Activated CD4-positive, alpha-beta T cell treated with anti-CD3 and anti-CD28 coated beads for 24 hours (primary cell): ENCODE results near the gene ACP7.
"Not testable (repeated sequence)": the region's sequence is repeated elsewhere in the genome, so short reads cannot be mapped to it uniquely, and the experiment has no call there.

ENCODE experiments used
- DNase-seq, 2 donors: peaks; one replicate each; pipeline ENCODE4 v3.0.0-alpha.2; 2020; ENCODE audit warnings: low read depth in 2 of 2

The ACP7 gene

DNA sequence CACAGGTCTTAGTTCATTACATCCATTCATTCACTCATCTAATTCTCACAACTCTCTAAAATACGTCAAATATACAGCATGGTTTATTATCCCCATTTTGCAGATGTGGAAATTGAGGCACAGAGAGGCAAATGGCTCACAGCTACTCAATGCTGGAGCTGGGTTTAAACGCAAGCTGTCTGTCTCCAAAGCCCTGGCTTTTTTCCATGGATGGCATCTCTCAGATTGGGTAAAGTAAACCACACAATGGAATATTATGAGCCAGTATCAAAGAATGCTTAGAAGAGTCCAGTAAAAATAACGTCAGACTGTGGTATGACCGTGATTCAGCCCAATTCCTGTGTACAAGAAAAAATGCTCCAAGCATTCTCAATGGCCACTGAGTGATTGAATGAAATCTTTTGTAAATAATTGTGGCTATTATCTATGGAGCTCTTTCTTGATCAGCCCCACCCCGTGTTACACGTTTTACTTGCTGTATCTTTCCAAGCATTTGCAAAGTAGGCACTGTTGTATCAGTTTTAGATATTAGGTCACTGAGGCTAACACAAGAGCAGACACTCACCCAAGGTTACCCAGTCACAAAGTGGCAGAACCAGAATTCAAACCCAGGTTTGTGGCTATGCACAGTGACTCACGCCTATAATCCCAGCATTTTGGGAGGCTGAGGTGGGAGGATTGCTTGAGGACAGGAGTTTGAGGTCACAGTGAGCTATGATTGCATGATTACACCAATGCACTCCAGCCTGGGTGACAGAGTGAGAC lies 5.5 kb upstream of the ACP7 start:
- no peak for DNase-seq

DNA sequence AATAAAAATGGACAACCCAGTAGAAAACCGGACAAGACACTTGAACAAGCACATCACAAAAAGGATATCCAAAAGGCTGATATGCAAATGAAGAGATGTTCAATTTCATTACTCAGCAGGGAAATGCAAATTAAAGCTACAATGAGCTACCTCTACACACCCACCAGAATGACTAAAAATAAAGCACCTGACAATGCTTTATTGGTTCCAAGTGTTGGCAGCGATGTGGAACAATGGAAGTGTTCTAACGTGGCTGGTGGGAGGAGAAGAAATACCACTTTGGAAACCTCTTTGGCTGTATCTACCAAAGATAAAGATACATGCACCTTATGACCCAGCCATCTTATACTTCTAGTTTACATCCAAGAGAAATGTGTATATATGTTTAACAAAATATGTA lies 3.7 kb upstream of the ACP7 start:
- no peak for DNase-seq

DNA sequence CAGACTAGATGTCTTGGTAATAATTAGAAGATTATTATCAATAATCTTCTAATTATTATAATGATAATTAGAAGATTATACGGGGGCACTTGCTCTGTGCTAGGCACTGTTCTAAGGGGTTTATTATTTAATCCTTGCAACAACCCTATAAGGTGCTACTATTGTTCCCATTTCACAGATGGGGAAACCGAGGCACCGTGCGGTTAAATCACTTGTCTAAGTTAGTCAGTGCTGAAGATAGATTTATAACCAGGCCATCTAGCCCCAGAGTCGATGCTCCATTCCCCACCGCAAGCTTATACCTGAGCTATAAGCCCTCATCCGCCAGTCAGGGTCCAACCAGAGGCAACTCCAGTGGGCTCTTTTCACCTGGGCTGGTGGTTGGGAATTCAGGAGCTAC lies 2.0 kb upstream of the ACP7 start:
- no peak for DNase-seq

DNA sequence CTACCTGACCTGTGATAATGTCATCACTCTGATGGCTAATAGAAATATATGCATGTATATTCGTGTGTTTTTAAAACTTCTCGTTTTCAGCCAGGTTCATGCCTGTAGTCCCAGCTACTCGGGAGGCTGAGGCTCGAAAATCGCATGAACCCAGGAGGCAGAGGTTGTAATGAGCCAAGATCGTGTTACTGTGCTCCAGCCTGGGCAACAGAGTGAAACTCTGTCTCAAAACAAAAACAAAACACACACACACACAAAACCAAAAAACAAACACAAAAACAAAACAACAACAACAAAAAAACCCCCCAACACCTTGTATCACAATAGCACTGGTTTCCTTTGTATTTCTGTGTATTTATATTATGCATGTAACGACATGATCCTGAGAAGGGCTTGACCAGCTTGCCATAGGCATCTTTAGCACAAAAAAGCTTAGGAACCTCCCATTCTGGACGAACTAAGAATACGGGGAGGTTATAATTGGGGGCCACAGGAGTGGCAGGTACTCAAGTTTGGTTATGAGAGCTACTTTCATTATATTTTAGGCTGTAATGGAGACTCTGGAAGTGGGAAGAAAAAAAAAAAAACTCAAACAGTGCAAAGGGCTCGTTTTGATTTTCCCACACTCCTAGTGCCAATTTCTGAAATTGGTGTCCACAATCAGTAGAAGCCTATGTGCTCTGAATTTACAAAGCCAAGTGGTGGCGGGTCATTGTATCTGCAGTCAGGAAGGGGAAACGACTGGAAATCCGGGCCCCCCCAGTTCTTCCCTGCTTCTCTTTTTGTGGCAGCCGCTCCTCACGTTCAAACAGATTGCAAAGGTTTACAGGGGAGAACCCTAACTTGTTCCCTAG lies 1.2 kb upstream of the ACP7 start:
- no peak for DNase-seq

DNA sequence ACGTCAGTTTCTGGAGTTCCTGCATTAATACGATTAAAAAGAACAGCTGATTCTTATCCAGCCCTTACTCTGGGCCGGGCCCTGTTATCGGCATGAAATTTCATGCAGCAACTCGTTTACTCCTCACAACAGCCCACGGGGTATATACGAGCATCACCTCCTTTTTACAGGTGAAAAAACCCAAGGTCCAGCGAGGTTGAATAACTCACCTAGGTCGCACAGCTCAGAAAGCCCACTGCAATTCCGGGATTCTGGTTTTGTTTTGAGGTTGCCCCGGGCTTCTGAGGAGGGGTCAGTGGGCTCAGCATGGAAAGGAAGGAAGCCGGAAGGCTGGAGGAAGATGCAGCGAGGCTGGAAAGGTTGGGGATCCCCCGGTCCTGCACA lies 577 bp upstream of the ACP7 start:
- DNase-seq, result no peak

DNA sequence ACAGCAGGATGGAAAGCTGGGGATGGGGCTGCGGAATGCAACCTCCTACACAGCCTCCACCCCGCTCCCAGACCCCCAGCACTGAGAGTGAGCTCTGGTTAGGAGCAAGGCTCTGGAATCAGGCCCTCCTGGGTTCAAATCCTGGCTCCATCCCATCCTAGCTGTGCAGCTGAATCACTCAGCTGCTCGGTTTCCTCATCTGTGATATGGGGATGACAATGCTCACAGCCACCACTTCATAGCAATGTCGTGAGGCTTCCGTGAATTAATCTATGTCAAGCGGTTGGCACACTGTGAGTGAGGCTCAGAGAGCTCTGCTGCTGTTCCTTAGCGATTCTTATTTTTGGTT lies 538 bp downstream of the ACP7 start:
- no peak for DNase-seq

DNA sequence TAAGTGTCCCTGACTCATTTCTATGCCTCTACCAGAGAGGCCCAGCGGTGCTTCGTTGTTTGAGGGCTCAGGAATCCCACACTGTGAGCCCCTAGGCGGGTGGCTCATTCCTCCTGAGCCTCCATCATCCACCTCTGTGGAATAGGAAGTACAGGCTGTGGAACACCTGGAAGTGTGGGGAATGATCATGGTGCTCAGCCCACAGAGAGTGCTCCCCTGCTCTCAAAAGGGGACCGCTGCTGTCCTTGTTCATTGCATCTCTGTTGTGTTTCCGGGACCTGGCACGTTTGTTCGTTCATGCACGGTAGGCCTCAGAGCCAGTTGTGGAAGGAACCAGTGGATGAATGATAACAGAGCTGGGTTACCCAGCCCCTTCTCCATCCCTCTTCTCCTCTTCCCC lies 1.2 kb downstream of the ACP7 start:
- DNase-seq, result no peak

DNA sequence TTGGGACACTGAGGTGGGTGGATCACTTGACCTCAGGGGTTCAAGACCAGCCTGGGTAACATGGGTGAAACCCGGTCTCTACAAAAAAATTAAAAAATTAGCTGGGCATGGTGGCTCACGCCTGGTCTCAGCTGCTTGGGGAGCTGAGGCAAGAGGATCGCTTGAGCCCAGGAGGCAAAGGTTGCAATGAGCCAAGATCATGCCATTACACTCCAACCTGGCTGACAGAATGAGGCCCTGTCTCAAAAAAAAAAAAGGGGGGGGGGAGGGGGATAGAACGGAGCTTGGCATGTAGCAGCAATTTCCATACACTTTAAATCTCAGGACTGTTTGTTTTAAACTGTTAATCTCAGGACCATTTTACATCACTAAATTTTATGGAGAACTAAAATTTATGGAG lies 2.2 kb downstream of the ACP7 start:
- no peak for DNase-seq

DNA sequence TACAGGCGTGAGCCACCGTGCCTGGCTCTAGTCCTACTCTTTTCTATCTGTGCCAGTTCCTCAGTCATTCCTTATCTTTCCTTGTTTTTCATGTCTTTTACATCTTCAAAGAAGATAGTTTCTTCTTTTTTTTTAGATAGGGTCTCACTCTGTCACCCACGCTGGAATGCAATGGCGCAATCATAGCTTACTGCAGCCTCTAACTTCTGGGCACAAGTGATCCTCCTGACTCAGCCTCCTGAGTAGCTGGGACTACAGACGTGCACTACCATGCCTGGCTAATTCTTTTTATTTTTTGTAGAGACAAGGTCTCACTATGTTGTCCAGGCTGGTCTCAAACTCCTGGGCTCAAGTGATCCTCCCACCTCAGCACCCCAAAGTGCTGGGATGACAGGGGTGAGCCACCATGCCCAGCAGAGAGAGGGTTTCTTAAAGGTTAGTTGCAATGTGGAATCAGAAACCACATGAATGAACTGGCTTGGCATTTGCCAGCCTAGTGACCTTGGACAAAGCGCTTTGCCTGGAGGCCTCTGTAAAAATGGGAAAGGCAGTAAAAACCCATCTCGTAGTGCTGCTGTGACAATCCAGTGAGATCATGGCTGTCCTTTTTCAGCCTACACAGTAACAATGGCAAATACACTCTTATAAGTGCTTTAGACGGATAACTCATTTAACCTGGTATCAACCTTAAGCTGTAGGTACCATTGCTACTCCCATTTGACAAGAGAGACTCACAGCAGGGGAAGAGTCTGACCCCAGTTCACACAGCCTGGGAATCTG lies 3.9 kb downstream of the ACP7 start:
- no peak for DNase-seq

DNA sequence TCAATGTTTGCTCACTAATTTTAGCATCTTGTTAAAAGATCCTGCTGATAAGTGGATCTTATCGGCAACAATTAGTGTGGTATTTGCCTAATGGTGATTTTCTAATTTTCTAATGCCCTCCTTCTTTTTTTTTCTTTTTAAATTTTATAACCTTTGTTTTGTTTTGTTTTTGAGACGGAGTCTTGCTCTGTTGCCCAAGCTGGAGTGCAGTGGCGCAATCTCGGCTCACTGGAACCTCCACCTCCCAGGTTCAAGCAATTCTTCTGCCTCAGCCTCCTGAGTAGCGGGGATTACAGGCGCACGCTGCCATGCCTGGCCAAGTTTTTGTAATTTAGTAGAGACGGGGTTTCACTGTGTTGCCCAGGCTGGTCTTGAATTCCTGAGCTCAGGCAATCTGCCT lies 5.8 kb downstream of the ACP7 start:
- not testable (repeated sequence) for DNase-seq

DNA sequence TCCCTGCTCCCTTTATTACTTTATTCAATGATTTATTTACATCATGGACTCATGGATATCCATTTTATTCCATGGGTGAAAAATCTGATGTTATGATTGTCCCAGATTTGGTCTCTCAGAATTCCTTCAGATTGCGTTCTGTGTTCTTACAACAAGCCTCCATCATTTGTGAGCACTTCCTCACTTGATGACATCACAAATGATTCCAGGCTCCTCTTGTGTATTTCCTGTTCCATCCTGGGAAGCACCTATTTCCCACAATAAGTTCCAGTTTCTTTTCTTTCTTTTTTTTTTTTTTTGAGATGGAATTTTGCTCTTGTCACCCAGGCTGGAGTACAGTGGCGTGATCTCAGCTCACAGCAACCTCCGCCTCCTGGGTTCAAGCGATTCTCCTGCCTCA lies 6.7 kb downstream of the ACP7 start:
- DNase-seq, result no peak

DNA sequence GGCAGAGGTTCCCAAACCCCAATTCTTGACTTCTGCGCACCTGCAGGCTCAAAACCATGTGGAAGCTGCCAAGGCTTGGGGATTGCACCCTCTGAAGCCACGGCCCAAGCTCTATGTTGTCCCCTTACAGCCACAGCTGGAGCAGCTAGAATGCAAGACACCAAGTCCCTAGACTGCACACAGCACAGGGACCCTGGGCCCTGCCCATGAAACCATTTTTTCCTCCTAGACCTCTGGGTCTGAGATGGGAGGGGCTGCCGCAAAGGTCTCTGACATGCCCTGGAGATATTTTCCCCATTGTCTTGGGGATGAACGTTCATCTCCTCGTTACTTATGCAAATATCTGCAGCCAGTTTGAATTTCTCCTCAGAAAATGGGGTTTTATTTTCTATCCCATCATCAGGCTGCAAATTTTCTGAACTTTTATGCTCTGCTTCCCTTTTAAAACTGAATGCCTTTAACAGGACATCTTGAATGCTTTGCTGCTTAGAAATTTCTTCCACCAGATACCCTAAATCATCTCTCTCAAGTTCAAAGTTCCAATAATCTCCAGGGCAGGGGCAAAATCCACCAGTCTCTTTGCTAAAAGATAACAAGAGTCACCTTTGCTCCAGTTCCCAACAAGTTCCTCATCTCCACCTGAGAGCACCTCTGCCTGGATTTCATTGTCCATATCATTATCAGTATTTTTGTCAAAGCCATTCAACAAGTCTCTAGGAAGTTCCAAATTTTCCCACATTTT lies 11.8 kb downstream of the ACP7 start:
- DNase-seq, result not testable (repeated sequence)

DNA sequence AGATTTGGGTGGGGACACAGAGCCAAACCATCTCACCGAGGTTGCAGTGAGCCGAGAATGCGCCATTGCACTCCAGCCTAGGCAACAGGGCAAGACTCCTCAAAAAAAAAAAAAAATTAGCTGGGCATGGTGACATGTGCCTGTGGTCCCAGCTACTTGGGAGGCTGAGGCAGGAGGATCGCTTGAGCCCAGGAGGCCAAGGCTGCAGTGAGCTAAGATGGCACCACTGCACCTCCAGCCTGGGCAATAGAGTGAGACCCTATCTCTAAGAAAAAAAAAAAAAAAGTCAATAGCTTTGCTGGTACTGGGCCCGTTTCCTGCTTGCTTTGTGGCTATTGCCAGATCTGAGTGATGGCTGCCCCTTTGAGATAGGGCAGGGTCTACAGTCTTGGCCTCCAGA lies 13.1 kb downstream of the ACP7 start:
- DNase-seq, result no peak

DNA sequence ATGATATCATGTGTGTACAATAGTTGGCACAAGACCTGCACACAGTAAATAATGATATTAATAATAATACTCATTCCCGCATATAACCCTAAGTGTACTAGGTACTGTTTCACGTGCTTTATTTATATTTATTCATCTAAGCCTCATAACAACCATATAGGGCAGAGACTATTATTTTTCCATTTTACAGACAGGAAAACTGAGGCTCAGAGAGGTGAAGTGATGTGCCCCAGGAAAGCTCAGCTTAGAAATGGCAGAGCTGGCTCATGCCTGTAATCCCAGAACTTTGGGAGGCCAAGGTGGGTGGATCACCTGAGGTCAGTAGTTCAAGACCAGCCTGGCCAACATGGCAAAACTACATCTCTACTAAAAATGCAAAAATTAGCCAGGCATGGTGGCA lies 13.6 kb downstream of the ACP7 start:
- no peak for DNase-seq

DNA sequence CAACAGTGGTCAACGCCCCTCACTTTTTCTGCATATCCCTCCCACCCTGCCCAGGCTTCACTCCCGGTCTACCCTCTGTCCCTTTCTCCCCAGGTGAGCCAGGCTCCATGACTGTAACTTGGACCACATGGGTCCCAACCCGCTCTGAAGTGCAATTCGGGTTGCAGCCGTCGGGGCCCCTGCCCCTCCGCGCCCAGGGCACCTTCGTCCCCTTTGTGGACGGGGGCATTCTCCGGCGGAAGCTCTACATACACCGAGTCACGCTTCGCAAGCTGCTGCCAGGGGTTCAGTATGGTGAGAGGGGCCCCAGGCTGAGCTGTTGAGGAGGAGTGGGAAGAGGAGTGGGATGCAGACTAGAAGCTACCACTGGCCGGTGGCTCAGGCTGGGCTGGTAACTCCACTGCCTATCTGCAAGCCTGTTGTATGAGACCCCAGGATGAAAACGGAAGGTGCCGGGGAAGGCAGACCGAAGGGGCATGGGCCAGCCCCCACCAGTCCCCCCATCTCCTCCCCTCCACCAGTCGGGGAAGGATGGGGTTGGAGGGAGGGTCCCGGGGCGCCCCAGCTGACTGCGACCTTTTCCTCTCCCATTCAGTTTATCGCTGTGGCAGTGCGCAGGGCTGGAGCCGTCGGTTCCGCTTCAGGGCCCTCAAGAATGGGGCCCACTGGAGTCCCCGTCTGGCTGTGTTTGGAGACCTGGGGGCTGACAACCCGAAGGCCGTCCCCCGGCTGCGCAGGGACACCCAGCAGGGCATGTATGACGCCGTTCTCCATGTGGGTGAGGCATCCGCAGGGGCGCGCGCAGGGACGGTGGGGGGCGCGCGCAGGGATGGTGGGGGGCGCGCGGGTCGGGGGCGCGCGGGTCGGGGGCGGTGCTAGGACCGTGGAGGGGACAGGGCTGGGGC lies 14.4 kb downstream of the ACP7 start:
- DNase-seq, result no peak

DNA sequence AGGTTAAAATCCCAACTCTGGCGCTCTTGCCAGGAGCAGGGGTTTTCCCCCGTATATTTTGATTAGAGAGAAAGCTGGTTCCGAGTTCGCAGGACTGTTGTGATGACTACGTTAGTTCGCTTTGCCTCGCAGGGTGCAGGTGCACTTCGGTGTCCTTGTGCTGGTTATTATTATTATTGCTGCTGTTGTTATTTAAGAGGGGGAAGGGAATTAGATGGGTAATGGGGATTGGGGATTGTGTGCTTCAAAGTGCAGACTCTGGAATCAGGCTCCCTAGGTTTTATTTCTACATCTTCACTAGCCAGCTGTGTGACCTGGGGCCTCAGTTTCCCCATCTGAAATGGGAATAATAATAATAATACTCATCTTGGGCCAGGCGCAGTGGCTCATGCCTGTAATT lies 15.2 kb downstream of the ACP7 start:
- no peak for DNase-seq

DNA sequence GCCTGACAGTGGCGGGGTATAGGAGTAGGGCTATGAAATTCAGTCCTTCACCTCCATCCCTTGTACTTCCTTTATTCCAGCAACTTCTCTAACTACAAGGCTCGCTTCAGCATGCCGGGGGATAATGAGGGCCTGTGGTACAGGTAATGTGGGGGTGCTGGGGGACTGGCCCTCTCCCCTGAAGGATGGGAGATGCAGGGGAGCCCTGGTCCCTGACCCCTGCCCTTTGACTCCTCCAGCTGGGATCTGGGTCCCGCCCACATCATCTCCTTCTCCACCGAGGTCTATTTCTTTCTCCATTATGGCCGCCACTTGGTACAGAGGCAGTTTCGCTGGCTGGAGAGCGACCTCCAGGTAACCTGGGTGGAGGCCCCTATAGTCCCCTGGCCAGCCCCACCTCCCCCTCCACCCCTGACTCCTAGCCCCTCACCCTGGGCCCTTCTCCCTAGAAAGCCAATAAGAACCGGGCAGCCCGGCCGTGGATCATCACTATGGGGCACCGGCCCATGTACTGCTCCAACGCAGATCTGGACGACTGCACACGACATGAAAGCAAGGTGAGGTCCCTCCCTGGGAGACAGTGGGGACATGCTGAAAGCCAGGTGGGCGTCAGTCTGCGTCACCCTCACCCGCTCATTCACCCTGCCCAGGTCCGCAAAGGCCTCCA lies 16.5 kb downstream of the ACP7 start:
- DNase-seq, result no peak

DNA sequence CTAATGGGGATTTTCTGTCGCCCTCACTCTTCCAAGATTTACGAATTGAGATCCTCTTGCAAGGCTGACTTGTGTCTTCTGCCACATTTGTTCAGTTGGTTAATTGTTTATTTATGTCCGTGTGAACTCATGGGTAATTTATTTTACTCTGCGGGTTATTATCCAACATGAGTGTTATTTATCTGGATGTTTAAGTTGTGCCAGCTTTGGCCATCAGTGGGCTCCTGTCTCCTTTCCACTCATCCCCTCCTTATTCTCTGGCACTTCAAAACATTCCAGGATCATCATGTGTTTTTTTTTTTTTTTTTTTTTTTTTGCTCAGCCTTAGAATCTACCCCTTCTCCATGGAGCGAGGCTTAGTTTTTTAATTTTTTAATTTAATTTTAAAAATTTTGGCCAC lies 19.0 kb downstream of the ACP7 start:
- no peak for DNase-seq

DNA sequence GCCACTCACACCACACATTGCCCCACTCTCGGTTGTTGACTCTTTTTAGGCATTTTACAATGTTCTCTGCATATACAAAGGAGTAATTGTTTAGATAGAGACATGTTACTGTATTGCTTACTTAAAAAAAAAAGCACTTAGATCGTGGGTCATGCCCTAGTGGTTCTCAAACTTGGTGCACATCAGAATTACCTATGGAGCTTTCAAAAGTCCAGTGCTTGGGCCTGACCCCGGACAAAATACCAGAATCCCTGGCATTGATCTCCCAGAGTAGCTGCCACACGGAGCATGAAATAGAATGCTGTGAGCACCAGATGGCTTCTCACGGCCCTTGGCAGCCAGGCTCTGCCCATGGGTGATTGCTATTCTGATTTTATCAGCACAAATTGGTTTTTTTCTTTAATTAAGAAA lies 20.0 kb downstream of the ACP7 start:
- no peak for DNase-seq

DNA sequence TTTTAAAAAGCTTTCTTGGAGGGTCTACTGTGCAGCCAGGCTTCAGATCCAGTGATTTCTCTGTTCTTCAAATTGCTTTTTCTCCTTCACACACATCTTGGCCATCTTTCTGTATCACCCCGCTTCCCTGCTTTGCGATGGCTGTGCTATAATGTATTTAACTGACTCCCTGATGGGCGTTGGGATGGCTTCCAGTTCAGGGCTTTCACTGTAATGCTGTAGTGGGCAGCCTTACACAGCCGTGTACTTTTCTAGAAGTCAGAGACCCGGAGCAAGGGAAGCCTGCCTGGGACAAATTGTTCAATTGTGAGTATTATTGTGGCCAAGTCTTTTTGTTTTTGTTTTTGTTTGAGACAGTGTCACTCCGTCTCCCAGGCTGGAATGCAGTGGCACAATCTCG lies 22.0 kb downstream of the ACP7 start:
- no peak for DNase-seq
